ENCODE results near the gene NLGN2.

Gene NLGN2

GRCh38 chr17:7413346-7413985, 5.8 kb downstream of the NLGN2 start:
- in situ Hi-C loops (cut with MboI; ENCODE audit: low sequenced_read_pairs), result no loop called here

DNA sequence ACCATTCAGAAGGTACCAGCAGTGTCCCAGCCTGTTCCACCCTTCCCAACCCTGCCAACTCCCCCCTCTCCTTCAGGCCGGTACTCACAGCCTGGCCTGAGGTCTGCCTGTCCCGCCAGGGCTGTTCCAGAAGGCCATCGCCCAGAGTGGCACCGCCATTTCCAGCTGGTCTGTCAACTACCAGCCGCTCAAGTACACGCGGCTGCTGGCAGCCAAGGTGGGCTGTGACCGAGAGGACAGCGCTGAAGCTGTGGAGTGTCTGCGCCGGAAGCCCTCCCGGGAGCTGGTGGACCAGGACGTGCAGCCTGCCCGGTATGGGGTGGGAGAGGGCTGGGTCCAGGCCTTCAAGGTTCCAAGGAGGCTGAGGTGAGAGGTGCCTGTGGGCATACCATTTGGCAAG, 7.2 kb downstream of the NLGN2 start:
- in situ Hi-C loops (cut with MboI; ENCODE audit: low sequenced_read_pairs), result no loop called here

- in situ Hi-C loops (cut with MboI; ENCODE audit: low sequenced_read_pairs), result no loop called here
Observed at GRCh38 chr17:7415784-7416183, 8.1 kb downstream of the NLGN2 start.

DNA sequence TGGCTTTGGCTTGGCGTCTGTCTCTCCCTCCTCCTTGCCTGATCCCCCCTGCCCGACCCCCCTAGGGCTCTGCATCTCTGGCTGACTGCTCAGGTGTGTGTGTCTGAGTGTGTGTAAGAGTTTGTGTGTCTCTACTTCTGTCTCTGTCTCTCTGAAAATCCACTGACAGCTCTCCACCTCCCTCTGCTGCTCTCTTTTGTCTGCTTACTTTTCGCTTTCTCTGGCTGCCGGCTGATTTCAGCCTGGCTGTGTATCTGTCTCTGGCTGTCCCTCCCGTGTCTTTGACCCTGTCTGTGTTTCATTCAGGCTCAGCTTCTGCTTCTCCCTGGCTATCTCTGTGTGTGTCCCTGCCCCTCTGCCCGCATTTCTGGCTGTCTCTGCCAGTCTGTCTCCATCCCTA, 8.7 kb downstream of the NLGN2 start:
- in situ Hi-C loops (cut with MboI; ENCODE audit: low sequenced_read_pairs), result no loop called here

DNA sequence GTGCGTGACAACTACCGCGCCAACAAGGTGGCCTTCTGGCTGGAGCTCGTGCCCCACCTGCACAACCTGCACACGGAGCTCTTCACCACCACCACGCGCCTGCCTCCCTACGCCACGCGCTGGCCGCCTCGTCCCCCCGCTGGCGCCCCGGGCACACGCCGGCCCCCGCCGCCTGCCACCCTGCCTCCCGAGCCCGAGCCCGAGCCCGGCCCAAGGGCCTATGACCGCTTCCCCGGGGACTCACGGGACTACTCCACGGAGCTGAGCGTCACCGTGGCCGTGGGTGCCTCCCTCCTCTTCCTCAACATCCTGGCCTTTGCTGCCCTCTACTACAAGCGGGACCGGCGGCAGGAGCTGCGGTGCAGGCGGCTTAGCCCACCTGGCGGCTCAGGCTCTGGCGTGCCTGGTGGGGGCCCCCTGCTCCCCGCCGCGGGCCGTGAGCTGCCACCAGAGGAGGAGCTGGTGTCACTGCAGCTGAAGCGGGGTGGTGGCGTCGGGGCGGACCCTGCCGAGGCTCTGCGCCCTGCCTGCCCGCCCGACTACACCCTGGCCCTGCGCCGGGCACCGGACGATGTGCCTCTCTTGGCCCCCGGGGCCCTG, 9.5 kb downstream of the NLGN2 start:
- in situ Hi-C loops (cut with MboI; ENCODE audit: low sequenced_read_pairs), result no loop called here

DNA sequence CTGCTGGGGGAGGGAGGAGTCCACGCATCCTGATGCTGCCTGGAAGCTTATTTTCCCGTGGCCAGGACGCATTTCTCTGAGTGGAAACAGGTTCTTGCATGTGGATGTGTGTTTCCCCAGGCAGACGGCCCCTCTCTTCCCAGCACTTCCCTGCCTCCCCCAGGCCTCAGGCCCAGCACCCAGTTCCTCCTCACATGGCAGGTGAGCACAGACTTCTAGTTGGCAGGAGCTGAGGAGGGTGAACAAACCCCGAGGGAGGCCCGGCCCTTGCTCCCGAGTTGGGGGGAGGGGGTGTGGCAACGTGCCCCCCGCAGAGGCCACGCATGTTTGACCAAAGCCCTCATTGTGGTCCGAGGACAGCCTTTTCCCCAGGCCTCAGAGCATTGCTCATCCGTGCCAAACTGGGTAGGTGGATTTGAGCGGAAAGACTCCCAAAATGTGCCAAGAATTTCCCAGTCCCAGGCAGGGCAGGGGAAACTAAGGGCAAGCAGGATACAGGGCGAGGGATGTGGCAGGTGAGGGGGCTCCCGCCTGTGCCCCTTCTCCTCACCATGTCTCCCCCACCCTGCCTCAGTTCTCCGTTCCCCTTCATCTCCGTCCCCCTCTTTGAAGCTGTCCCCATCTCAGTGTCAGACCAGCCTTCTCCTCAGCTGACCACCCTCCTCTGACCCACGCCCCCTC, 11.0 kb downstream of the NLGN2 start:
- in situ Hi-C loops (cut with MboI; ENCODE audit: low sequenced_read_pairs), result no loop called here

DNA sequence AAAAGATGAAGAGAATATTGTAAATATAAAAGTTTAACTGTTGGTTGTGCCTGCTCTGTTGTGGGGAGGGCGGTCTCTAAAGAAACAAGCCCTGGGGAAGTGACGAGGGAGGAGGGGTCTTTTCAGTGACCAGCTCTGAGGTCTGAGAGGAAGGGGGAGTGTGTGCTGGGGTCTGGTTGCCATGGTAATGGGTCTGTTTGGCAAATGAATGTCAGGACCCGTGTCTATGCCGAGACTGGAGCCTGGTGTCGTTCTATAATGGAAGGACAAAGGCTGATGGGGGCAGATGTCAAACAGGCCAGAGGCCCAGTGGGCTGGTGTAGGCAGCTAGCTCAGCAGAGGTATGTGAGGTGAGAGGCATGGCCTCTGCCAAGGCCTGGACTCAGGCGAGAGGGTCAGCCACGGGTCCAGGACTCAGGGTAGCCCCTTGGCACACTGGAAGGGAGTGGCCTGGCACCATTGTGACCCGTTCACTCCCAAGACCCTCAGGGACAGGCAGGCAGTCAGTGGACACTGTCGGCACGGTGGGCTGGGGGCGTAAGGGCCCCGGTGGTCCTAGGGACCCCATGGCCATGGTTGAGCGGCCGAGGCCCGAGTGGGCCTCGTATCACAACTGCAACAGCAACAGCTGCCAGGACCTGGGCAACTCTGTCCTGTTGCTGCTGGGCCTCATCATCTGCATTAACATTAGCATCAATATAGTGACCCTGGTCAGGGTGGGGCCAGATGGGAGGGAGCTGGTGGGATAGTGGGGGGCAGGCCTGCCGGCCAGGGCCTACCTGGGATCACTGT, 12.4 kb downstream of the NLGN2 start, which contains the start of gene SPEM1:
Gene SPEM1 (plus strand): TSS at position 506 of the 792 bp plus-strand sequence. CDS start 61 bp downstream, at position 567.
- in situ Hi-C loops (cut with MboI; ENCODE audit: low sequenced_read_pairs), result no loop called here

DNA sequence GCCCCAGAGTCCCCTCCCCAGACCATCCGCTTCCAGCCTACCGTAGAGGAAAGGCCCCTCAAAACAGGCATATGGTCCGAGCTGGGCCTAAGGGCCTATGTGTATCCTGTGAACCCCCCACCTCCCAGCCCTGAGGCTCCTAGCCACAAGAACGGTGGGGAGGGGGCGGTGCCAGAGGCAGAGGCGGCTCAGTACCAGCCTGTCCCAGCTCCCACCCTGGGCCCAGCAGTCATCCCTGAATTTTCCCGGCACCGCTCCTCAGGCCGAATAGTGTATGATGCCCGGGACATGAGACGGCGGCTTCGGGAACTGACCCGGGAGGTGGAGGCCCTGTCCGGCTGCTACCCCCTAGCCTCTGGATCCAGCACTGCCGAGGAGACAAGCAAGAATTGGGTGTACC, 13.5 kb downstream of the NLGN2 start:
- in situ Hi-C loops (cut with MboI; ENCODE audit: low sequenced_read_pairs), result no loop called here

GRCh38 chr17:7423679-7424078, 16.0 kb downstream of the NLGN2 start:
- in situ Hi-C loops (cut with MboI; ENCODE audit: low sequenced_read_pairs), result no loop called here

GRCh38 chr17:7425316-7425715, 17.7 kb downstream of the NLGN2 start, which contains the start of gene SPEM2:
Gene SPEM2 (plus strand): TSS chr17:7425616. CDS start chr17:7425689, 73 bp downstream.
- in situ Hi-C loops (cut with MboI; ENCODE audit: low sequenced_read_pairs), result no loop called here

- in situ Hi-C loops (cut with MboI; ENCODE audit: low sequenced_read_pairs), result no loop called here
Observed at GRCh38 chr17:7425756-7426155, 18.1 kb downstream of the NLGN2 start.

- in situ Hi-C loops (cut with MboI; ENCODE audit: low sequenced_read_pairs), result no loop called here
Observed at GRCh38 chr17:7426203-7426863, 18.7 kb downstream of the NLGN2 start.

GRCh38 chr17:7426896-7427489, 19.3 kb downstream of the NLGN2 start:
- in situ Hi-C loops (cut with MboI; ENCODE audit: low sequenced_read_pairs), result no loop called here

DNA sequence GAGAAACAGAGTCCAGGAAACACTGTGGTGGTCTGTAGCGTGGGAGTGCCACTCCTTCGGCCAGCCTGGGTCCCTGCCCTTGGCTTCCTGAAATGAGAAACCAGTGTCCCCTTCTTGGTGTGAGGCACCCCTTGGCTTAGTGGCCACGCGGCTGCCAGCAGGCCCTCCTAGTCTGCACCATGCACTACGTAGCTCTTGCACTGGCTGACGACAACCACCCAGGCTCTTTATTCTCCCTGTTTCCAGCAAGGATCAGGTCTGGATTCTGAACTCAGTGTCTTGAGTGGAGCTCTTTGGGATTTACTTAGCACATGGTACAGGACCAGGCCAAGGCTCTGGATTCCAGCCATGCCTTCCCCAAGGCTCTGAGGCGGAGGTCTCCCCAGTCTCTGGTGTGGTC, 19.9 kb downstream of the NLGN2 start:
- in situ Hi-C loops (cut with MboI; ENCODE audit: low sequenced_read_pairs), result no loop called here

DNA sequence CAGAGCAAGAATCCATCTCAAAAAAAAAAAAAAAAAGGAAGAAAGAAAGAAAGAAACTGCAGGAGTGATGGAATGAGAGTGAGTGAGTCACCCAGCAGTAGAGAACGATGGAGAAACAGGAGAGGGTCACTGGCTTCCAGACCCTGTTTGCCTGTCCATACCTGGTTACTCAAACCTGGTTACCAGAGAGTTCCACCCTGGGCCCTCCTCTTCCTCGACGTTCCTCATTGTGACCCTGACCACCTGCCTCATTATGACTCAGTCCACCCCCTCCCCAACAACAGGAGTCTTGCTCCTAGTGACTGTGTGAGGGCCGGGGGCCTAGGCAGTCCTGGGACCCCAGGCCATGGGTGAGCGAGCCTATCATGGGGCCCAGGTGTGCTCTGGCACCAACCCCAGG, 20.9 kb downstream of the NLGN2 start, which contains the start of gene SPEM3:
Gene SPEM3 (plus strand): TSS at position 301 of the 400 bp plus-strand sequence. CDS start 46 bp downstream, at position 347.
- in situ Hi-C loops (cut with MboI; ENCODE audit: low sequenced_read_pairs), result no loop called here

- in situ Hi-C loops (cut with MboI; ENCODE audit: low sequenced_read_pairs), result no loop called here
Observed at GRCh38 chr17:7429722-7430121, 22.1 kb downstream of the NLGN2 start.

GRCh38 chr17:7431231-7431630, 23.6 kb downstream of the NLGN2 start:
- in situ Hi-C loops (cut with MboI; ENCODE audit: low sequenced_read_pairs), result no loop called here

GRCh38 chr17:7432296-7432695, 24.7 kb downstream of the NLGN2 start:
- in situ Hi-C loops (cut with MboI; ENCODE audit: low sequenced_read_pairs), result no loop called here

DNA sequence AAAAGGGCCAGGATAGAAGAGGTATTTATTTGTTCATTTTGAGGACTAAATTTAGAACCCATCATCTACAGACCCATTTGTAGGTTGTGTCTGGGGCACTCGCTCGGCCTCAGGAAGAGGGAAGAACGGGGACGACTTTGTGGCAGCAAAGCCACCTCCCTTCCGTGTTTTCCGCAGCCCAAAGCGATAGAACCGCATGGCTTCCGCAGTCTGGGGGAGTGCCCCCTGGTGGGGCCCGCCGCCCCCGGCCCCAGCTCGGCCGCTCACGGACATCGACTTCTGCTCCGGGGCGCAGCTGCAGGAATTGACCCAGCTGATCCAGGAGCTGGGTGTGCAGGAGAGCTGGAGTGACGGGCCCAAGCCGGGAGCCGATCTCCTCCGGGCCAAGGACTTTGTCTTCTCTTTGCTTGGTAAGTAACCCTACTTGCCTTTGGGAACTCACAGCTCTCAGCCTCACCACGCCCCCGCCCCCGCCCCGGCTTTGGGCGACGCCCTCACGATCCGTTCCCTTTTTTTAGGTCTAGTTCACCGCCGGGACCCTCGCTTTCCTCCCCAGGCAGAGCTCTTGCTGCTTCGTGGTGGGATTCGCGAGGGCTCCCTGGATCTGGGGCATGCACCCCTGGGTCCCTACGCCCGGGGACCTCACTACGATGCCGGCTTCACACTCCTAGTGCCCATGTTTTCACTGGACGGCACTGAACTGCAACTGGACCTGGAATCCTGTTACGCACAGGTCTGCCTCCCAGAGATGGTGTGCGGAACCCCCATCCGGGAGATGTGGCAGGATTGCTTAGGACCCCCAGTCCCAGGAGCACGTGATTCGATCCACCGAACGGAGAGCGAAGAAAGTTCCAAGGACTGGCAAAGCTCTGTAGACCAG, 28.3 kb downstream of the NLGN2 start:
- in situ Hi-C loops (cut with MboI; ENCODE audit: low sequenced_read_pairs), result no loop called here
